ENCODE results near the gene HTR1E. TPM values are rescaled to one million over a fixed set of nuclear protein-coding genes. Genes with fewer than 3 reads are reported as not detected.
A peak's percentile ranks its signal among the peaks of the same experiment; 100 is the strongest.

Gene HTR1E
- total RNA-seq, 1 donor from 2014 or later, result not detected

GRCh38 chr6:86934365-86934764, 3.0 kb upstream of the HTR1E start:
- TF ChIP-seq, protein P1, sequence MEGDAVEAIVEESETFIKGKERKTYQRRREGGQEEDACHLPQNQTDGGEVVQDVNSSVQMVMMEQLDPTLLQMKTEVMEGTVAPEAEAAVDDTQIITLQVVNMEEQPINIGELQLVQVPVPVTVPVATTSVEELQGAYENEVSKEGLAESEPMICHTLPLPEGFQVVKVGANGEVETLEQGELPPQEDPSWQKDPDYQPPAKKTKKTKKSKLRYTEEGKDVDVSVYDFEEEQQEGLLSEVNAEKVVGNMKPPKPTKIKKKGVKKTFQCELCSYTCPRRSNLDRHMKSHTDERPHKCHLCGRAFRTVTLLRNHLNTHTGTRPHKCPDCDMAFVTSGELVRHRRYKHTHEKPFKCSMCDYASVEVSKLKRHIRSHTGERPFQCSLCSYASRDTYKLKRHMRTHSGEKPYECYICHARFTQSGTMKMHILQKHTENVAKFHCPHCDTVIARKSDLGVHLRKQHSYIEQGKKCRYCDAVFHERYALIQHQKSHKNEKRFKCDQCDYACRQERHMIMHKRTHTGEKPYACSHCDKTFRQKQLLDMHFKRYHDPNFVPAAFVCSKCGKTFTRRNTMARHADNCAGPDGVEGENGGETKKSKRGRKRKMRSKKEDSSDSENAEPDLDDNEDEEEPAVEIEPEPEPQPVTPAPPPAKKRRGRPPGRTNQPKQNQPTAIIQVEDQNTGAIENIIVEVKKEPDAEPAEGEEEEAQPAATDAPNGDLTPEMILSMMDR (IDR thresholded peaks at IDR 0.05), result no peak
- Histone ChIP-seq H3K27me3 (no peaks in the 10 kb centered on the region), H3K9me3 (no peaks in the 10 kb centered on the region), H3K4me3 (no peak overlapping the region), H3K4me1 (no peaks in the 10 kb centered on the region), H3K27ac (no peak overlapping the region), H3K36me3 (no peaks in the 10 kb centered on the region)
- intact Hi-C loops (cut with DNase I), result no loop called here
- DNase-seq (ENCODE audit: low spot score in 2 of 2), result no peak

GRCh38 chr6:86936834-86937218, 502 bp upstream of the HTR1E start:
- no peak for DNase-seq (ENCODE audit: low spot score in 2 of 2)
- TF ChIP-seq, protein P1 (IDR thresholded peaks at IDR 0.05), result no peak
- no peaks in the 10 kb centered on the region for H3K36me3 ChIP-seq
- no peak overlapping the region for H3K27ac ChIP-seq
- intact Hi-C loops (cut with DNase I), result loop anchor here (1.0 to 5.0 kb wide), 2 partner anchors 1014 to 1180 kb away; no protein-coding TSS in a partner anchor
- peak overlapping the region; percentile 32 to 50 for H3K4me3 ChIP-seq
- H3K9me3 ChIP-seq, result no peaks in the 10 kb centered on the region
- H3K4me1 ChIP-seq, result no peaks in the 10 kb centered on the region
- H3K27me3 ChIP-seq, result no peaks in the 10 kb centered on the region

- no peak for DNase-seq (ENCODE audit: low spot score in 2 of 2)
- Histone ChIP-seq H3K9me3 (no peaks in the 10 kb centered on the region), H3K4me3 (no peak overlapping the region), H3K27me3 (no peaks in the 10 kb centered on the region), H3K4me1 (no peaks in the 10 kb centered on the region), H3K27ac (no peak overlapping the region), H3K36me3 (no peaks in the 10 kb centered on the region)
- intact Hi-C loops (cut with DNase I), result loop anchor here (5.0 kb wide), 1 partner anchor 1182 kb away; no protein-coding TSS in a partner anchor
- TF ChIP-seq, protein P1 (IDR thresholded peaks at IDR 0.05), result no peak
Observed at GRCh38 chr6:86938814-86939213, 1.5 kb downstream of the HTR1E start.

- Histone ChIP-seq H3K4me1 (no peaks in the 10 kb centered on the region), H3K4me3 (no peak overlapping the region), H3K27ac (no peak overlapping the region), H3K36me3 (no peaks in the 10 kb centered on the region), H3K9me3 (no peaks in the 10 kb centered on the region), H3K27me3 (no peaks in the 10 kb centered on the region)
- DNase-seq (ENCODE audit: low spot score in 2 of 2), result no peak
- intact Hi-C loops (cut with DNase I), result no loop called here
- TF ChIP-seq, protein P1 (IDR thresholded peaks at IDR 0.05), result no peak
Observed at GRCh38 chr6:86941461-86941860, 4.1 kb downstream of the HTR1E start.

GRCh38 chr6:86942769-86943516, 5.6 kb downstream of the HTR1E start:
- Histone ChIP-seq H3K27me3 (no peaks in the 10 kb centered on the region), H3K4me1 (no peaks in the 10 kb centered on the region), H3K9me3 (no peaks in the 10 kb centered on the region), H3K27ac (no peak overlapping the region), H3K4me3 (no peak overlapping the region), H3K36me3 (no peaks in the 10 kb centered on the region)
- intact Hi-C loops (cut with DNase I), result no loop called here
- DNase-seq (ENCODE audit: low spot score in 2 of 2), result no peak
- TF ChIP-seq, protein P1 (IDR thresholded peaks at IDR 0.05), result no peak
